Measurements from ENCODE around the gene RIN1. TPM values are rescaled to one million over a fixed set of nuclear protein-coding genes. Genes with fewer than 3 reads are reported as not detected.
"Not testable (repeated sequence)": the region's sequence is repeated elsewhere in the genome, so short reads cannot be mapped to it uniquely, and the experiment has no call there.

Gene RIN1
- total and polyA plus RNA-seq, 2 donors (not counting 3 experiments of a cell fraction or from before 2014, with no cell fraction given): 4.4 to 10.2 TPM

GRCh38 chr11:66321606-66322005, 14.6 kb downstream of the RIN1 start:
- Histone ChIP-seq H3K27ac (ENCODE audit: insufficient read depth, low read depth, low read length) (no peak overlapping the region), H4K20me1 (replicated peaks; ENCODE audit: control insufficient read depth, extremely low read depth, insufficient read depth, low read length) (no peaks in the 10 kb centered on the region), H3K4me1 (ENCODE audit: control insufficient read depth, extremely low read depth, insufficient read depth, low read length) (no peaks in the 10 kb centered on the region), H3K79me2 (ENCODE audit: control insufficient read depth, insufficient read depth, low read length) (no peaks in the 10 kb centered on the region), H3K9me3 (replicated peaks; ENCODE audit: control insufficient read depth, insufficient read depth, low read length) (no peaks in the 10 kb centered on the region), H3K4me2 (ENCODE audit: insufficient read depth, low read length) (no peak overlapping the region), H3K9me1 (replicated peaks; ENCODE audit: control insufficient read depth, extremely low read depth, insufficient read depth, low read length) (no peaks in the 10 kb centered on the region), H3K27me3 (ENCODE audit: control insufficient read depth in 2 of 2, insufficient read depth in 2 of 2, low read length in 2 of 2) (peaks cover 5 to 7% of the 10 kb centered on the region in 2 experiments), H3K36me3 (ENCODE audit: control insufficient read depth in 2 of 2, extremely low read depth in 1 of 2, insufficient read depth in 2 of 2, low read length in 2 of 2) (no peaks in the 10 kb centered on the region), H3K4me3 (replicated peaks in 1 of 3; ENCODE audit: insufficient read depth in 1 of 3, low read depth in 1 of 3, low read length in 3 of 3) (no peak overlapping the region), H2AFZ (ENCODE audit: low read depth, low read length) (no peak overlapping the region), H3K9ac (replicated peaks; ENCODE audit: extremely low read depth, insufficient read depth, low read length) (no peak overlapping the region)
- intact Hi-C loops (cut with micrococcal nuclease): no loop called here
- ChIA-PET POLR2A (no interaction called here), CTCF (interaction anchor here (0.6 to 2.0 kb wide), 2 partner anchors 9 to 706 kb away, joined by 4 to 24 read pairs; no protein-coding TSS in a partner anchor)
- DNase-seq (ENCODE audit: low read depth, low spot score) (no peak), FAIRE-seq (no peak)
- dilution Hi-C loops (cut with MboI; ENCODE audit: extremely low pct_ligation_motif_present, low sequenced_read_pairs): no loop called here
- no peak for TF ChIP-seq POLR2A (IDR thresholded peaks at IDR 0.05; ENCODE audit: low read depth, low read length)
- no peak for TF ChIP-seq CTCF (IDR thresholded peaks at IDR 0.05; ENCODE audit: extremely low read depth in 1 of 2, insufficient read depth in 1 of 2, low read depth in 1 of 2, low read length in 2 of 2)
- no peak for TF ChIP-seq MAX (IDR thresholded peaks at IDR 0.05; ENCODE audit: insufficient read depth, insufficient read length)
- no peak for TF ChIP-seq MYC (IDR thresholded peaks at IDR 0.05; ENCODE audit: low read depth, low read length)
- TF ChIP-seq GATA2 (IDR thresholded peaks at IDR 0.05; ENCODE audit: insufficient read depth, insufficient read length, low read depth, low read length): no peak
- no peak for TF ChIP-seq EZH2 (IDR thresholded peaks at IDR 0.05; ENCODE audit: borderline replicate concordance, low read depth, low read length, severe bottlenecking)
- TF ChIP-seq JUN (IDR thresholded peaks at IDR 0.05; ENCODE audit: borderline replicate concordance, insufficient read depth, insufficient read length, low read depth): no peak
- BruUV-seq (replicated peaks): no TSS peak

- H3K27me3 ChIP-seq (ENCODE audit: control insufficient read depth in 2 of 2, insufficient read depth in 2 of 2, low read length in 2 of 2); intact Hi-C loops (cut with micrococcal nuclease); CTCF ChIA-PET; H3K27ac ChIP-seq (ENCODE audit: insufficient read depth, low read depth, low read length); H3K79me2 ChIP-seq (ENCODE audit: control insufficient read depth, insufficient read depth, low read length); H3K9me3 ChIP-seq (replicated peaks; ENCODE audit: control insufficient read depth, insufficient read depth, low read length); H3K4me1 ChIP-seq (ENCODE audit: control insufficient read depth, extremely low read depth, insufficient read depth, low read length); H3K36me3 ChIP-seq (ENCODE audit: control insufficient read depth in 2 of 2, extremely low read depth in 1 of 2, insufficient read depth in 2 of 2, low read length in 2 of 2); BruUV-seq (replicated peaks); H3K9ac ChIP-seq (replicated peaks; ENCODE audit: extremely low read depth, insufficient read depth, low read length); H2AFZ ChIP-seq (ENCODE audit: low read depth, low read length); dilution Hi-C loops (cut with MboI; ENCODE audit: extremely low pct_ligation_motif_present, low sequenced_read_pairs); H3K4me3 ChIP-seq (replicated peaks in 1 of 3; ENCODE audit: insufficient read depth in 1 of 3, low read depth in 1 of 3, low read length in 3 of 3); POLR2A ChIA-PET; H3K4me2 ChIP-seq (ENCODE audit: insufficient read depth, low read length); DNase-seq (ENCODE audit: low read depth, low spot score); FAIRE-seq; H4K20me1 ChIP-seq (replicated peaks; ENCODE audit: control insufficient read depth, extremely low read depth, insufficient read depth, low read length); H3K9me1 ChIP-seq (replicated peaks; ENCODE audit: control insufficient read depth, extremely low read depth, insufficient read depth, low read length): not testable (repeated sequence)
Measured at GRCh38 chr11:66320748-66321147, 15.5 kb downstream of the RIN1 start.

- CTCF ChIA-PET: not testable (repeated sequence)
Measured at GRCh38 chr11:66320289-66320688, 15.9 kb downstream of the RIN1 start.

More at GRCh38 chr11:66320289-66320688, 15.9 kb downstream of the RIN1 start:
- DNase-seq (ENCODE audit: low read depth, low spot score); H3K27me3 ChIP-seq (ENCODE audit: control insufficient read depth in 2 of 2, insufficient read depth in 2 of 2, low read length in 2 of 2); H3K27ac ChIP-seq (ENCODE audit: insufficient read depth, low read depth, low read length); H3K9me3 ChIP-seq (replicated peaks; ENCODE audit: control insufficient read depth, insufficient read depth, low read length); H3K9me1 ChIP-seq (replicated peaks; ENCODE audit: control insufficient read depth, extremely low read depth, insufficient read depth, low read length); H3K4me2 ChIP-seq (ENCODE audit: insufficient read depth, low read length); H3K36me3 ChIP-seq (ENCODE audit: control insufficient read depth in 2 of 2, extremely low read depth in 1 of 2, insufficient read depth in 2 of 2, low read length in 2 of 2); H4K20me1 ChIP-seq (replicated peaks; ENCODE audit: control insufficient read depth, extremely low read depth, insufficient read depth, low read length); H3K9ac ChIP-seq (replicated peaks; ENCODE audit: extremely low read depth, insufficient read depth, low read length); BruUV-seq (replicated peaks); dilution Hi-C loops (cut with MboI; ENCODE audit: extremely low pct_ligation_motif_present, low sequenced_read_pairs); H3K4me3 ChIP-seq (replicated peaks in 1 of 3; ENCODE audit: insufficient read depth in 1 of 3, low read depth in 1 of 3, low read length in 3 of 3); intact Hi-C loops (cut with micrococcal nuclease); POLR2A ChIA-PET; H3K79me2 ChIP-seq (ENCODE audit: control insufficient read depth, insufficient read depth, low read length); FAIRE-seq; H2AFZ ChIP-seq (ENCODE audit: low read depth, low read length); H3K4me1 ChIP-seq (ENCODE audit: control insufficient read depth, extremely low read depth, insufficient read depth, low read length): not testable (repeated sequence)

All from endothelial cell of umbilical vein (primary cell).